ENCODE data around the gene KCNN2.
"Not testable (repeated sequence)": the region's sequence is repeated elsewhere in the genome, so short reads cannot be mapped to it uniquely, and the experiment has no call there.

Gene KCNN2

GRCh38 chr5:114427204-114427603 lies 65.3 kb downstream of the KCNN2 start:
- no peak for DNase-seq

- no peak for DNase-seq
These were observed 68.7 kb downstream of the KCNN2 start for GRCh38 chr5:114430532-114430931.

GRCh38 chr5:114432684-114433083 lies 70.8 kb downstream of the KCNN2 start:
- DNase-seq = not testable (repeated sequence)

DNA sequence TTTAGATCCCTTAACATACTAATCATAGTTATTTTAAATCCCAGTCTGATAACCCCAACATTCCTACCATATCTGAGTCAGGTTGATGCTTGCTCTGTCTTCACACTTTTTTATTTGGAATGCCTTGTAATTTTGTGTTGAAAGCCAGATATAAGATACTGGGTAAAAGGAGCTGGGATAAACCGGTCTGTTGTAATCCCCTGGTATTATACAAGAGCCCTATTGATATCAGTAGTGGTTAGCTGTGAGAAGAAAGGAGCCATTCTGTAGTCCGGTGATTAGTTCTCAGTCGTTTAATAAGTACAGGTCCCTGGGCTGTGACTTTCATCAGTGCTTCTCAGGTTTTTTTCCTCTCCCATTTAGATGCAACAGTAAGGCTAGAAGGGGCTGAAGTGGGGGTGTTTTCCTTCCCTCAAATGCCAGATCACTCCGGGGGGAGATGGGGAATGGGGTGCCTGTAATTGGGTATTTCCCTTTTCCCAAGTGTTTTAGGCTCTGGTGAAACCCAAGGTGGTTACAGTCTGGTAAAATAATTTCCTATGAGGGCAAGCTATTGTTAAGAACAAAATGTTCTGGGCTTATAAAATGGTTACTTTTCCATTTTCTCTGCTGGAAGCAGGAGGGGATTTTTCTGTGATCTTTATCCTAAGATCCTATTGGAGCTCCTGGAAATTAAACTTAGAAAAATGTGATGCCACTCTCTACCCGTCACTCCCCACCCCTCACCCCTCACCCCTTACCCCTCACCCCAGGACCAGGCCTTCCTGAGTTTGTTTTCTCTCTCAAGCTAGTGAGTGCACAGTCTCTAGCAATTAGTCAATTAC lies 72.7 kb downstream of the KCNN2 start:
- DNase-seq = no peak

GRCh38 chr5:114435220-114435481 lies 73.3 kb downstream of the KCNN2 start:
- DNase-seq = no peak

GRCh38 chr5:114435885-114436299 lies 74.0 kb downstream of the KCNN2 start:
- no peak for DNase-seq

- no peak for DNase-seq
These were observed 76.1 kb downstream of the KCNN2 start for GRCh38 chr5:114437936-114438335.

DNA sequence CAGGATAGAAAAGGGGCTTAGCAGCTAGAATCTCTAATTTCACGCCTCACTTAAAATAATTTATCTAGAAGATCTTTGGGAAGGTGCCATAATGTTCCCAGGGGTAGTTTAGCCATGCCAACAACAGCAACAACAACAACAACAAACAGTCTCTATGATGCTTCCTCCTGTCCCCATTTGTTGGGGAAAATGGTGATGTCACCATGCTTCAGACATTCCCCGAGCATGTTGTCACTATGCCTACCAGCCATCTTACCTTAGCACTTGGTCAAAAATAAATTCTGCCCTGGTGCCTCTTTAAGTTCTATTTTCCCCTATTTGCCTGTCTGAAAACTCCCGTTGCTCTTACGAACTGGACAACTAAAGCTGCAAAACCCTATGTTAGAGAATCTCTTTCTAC lies 76.6 kb downstream of the KCNN2 start:
- DNase-seq = no peak

GRCh38 chr5:114447084-114447773 lies 85.4 kb downstream of the KCNN2 start:
- no peak for DNase-seq

DNA sequence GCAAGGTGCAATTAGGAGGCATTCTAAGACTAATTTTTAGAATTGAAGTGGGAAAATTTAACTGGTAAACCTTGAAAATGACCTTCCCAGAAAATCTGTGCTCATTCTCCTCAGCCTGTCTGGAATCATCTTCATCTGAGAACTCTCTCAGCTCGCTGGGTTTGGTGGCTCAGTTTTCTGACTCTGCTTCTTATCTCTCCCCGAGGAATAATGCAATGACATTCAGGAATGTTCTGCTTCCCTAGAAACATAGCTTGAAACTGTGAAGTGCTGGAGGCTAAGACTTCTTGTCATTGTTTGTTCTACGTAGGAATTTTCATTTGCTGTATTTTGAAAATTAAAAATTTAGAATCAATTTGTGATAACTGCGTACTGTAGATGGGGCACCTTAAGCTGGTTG lies 86.6 kb downstream of the KCNN2 start:
- DNase-seq = no peak

GRCh38 chr5:114449860-114450421 lies 88.1 kb downstream of the KCNN2 start:
- DNase-seq = no peak

DNA sequence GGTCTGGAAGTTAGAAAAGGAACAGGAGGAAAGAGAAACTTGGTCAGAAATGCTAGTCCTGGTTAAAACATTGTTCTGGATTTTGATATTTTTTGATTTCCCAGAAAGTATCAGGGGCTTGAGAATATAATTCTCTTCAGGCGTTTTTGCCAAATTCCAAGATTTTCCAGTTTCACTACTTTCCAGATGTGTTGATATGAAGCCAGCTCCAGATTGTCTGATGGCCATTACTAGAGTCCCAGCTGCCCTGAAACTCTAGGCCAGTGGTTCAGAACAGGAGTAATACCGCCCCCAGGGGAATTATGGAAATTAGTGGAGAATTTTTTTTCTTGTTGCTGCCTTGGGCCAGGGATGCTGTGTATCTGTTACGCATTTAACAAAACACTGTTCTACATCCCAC lies 88.6 kb downstream of the KCNN2 start:
- DNase-seq = no peak

GRCh38 chr5:114458726-114459125 lies 96.9 kb downstream of the KCNN2 start:
- no peak for DNase-seq

DNA sequence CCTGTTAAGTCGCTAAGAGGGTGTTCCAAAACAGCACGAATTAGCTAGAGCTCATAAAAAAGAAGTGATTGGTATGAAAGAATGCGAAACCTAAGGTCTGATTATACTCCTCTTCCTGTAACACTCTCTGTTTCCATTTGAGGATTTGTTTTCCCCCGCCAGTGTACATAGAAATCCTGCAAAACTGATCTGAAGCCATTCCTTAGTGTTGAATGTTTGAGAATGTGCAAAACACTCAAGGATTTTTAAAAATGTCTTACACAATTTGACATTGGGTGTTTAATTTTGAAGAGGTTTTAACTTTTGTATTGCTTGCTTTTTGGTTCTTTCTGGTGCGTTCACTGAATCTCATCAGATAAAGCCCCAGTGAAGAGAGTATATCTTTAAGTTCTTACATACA lies 105.3 kb downstream of the KCNN2 start:
- no peak for DNase-seq

DNA sequence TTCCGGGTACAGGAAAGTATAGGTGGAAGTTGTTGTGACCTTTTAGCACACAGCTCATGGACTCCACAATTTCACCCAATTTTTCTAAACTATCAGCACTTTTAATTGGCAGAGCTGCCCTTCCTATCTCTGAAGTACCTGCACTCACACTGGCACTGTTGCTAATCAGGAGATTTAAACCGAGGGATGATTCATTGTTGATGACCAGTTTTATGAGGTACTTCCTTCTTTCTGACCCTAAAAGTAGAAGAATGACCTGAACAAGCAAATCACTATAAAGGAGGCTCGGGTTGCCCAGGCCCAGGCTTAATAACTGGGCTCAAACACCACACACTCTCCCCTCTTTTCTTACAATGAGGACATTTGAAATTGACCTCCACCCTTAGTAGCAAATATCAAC lies 105.9 kb downstream of the KCNN2 start:
- no peak for DNase-seq

DNA sequence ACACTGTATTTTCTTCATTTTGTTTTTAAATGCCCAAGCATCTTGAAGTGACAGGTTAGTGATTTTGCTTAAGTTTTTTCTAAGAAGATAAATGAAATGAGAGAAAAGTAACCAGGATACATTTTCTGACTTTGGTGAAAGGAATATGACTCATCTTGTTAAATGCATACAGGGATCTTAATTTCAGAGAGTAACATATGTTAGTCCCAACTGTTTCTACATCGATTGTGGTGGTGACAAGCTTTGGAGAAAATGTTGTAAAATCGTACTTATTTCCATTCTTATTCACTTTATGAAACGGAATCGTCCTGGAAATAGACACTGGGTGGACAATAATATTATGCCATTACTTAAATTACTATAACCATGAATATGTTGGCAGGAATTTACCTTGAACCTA lies 107.5 kb downstream of the KCNN2 start:
- no peak for DNase-seq

GRCh38 chr5:114471529-114471928 lies 109.7 kb downstream of the KCNN2 start:
- DNase-seq = no peak

GRCh38 chr5:114473541-114473940 lies 111.7 kb downstream of the KCNN2 start:
- no peak for DNase-seq

- no peak for DNase-seq
These were observed 116.0 kb downstream of the KCNN2 start for GRCh38 chr5:114477816-114478334.

DNA sequence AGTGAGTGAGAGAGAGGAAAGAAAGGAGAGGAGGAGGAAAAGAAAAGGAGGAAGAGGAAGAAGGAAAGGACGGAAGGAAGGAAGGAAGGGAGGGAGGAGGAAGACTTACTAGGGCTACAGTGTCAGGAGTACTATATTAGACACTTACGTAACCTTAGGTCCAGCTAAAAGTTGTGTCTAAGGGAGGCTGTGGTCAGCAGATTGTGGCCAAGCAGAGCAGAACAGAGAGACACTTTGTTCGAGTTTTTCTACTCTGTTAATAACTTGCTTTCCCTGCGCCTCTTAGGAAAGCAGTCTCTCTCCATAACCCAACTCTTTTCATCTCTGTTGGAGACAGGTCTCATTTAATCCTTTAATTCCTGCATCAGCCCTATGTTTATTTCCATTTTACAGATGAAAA lies 138.9 kb downstream of the KCNN2 start:
- no peak for DNase-seq

GRCh38 chr5:114504560-114504959 lies 142.7 kb downstream of the KCNN2 start:
- DNase-seq = no peak

DNA sequence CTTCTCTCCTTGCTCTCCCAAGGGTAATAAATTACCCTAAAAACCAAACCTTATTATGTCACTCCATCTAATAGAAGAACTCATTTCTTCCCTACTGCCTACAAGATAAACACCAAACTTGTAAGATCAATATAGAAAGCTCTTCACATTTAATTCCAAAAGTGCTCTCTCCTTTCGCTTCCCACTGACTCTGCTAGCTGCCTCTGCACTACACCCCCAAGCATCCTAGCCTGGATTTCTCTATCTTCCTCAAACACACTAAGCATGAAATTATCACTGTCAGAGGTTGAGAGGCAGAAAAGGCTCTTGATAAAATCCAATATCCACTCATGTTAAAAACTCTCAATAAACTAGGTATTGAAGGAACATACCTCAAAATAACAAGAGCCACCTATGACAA lies 162.4 kb downstream of the KCNN2 start:
- DNase-seq = no peak

DNA sequence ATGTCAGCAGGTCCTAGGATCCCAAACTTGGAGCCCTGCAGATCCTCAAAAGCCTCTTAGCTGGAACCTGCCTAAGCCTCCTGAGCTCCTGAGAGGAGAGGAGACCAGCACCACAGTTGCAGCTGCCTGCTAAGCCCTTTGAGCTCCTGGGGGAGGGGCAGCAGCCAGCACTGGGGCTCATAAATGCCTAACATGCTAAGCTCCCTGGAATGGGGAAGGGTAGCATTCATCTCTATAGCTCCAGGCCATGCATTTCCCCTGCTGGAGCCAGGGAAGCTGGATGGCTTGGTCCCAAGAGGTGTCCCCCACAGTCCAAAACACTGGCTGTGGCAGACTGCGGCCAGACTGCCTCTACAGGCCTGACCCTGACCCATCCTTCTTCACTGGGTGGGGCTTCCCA lies 182.7 kb downstream of the KCNN2 start:
- DNase-seq = no peak
